Mononuclear cell (primary cell): Measurements from ENCODE around the gene SDK1. TPM values are rescaled to one million over a fixed set of nuclear protein-coding genes. Genes with fewer than 3 reads are reported as not detected.

Experiments
- H3K27me3 ChIP-seq: 2 replicates; pipeline ENCODE4 v1.6.0; 2011; ENCODE audit warnings: low read length, control low read depth; ENCODE audit not compliant: insufficient read depth
- H3K4me1 ChIP-seq: 2 replicates; pipeline ENCODE4 v1.5.1; 2011; ENCODE audit warnings: mild to moderate bottlenecking, low read length, control low read depth; ENCODE audit not compliant: insufficient read depth
- H3K4me3 ChIP-seq: 2 replicates; pipeline ENCODE4 v1.5.1; 2011; ENCODE audit warnings: mild to moderate bottlenecking, low read length, moderate library complexity
- H3K9me3 ChIP-seq: 2 replicates; pipeline ENCODE4 v1.5.1; 2011; ENCODE audit warnings: low read depth, mild to moderate bottlenecking, control low read depth, low read length
- total RNA-seq: library from RNA; depleted of rRNA; stranded (reverse); fragments of >200 nt; gene quantifications from one replicate; pipeline ENCODE4 v1.2.3, GENCODE V29; 2012

Gene SDK1
- total RNA-seq, 1 donor, result 0.31 TPM

GRCh38 chr7:3592401-3593134 is 291.5 kb downstream of the SDK1 start:
- Histone ChIP-seq H3K4me3 (no peak overlapping the region), H3K27me3 (no peaks in the 10 kb centered on the region), H3K4me1 (no peaks in the 10 kb centered on the region), H3K9me3 (no peaks in the 10 kb centered on the region)

DNA sequence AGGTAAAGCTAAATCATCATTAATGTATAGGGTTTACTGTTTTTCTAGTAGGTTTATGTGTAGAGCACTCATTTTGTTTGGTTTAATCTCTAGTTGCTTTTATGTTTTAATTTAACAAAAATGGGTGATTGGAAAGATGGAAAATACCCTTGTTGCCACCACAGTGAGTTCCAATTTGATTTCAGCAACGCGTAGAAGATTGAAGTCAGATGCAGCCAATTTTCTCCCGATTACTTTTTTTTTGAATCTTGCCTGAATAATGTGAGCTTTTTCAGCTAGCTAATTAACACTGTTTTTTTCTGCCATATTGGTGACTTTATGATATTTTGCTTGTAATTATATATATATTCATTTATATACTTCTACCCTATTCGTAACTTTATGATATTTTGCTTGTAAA is 293.8 kb downstream of the SDK1 start:
- Histone ChIP-seq H3K4me3 (no peak overlapping the region), H3K4me1 (no peaks in the 10 kb centered on the region), H3K27me3 (no peaks in the 10 kb centered on the region), H3K9me3 (no peaks in the 10 kb centered on the region)

DNA sequence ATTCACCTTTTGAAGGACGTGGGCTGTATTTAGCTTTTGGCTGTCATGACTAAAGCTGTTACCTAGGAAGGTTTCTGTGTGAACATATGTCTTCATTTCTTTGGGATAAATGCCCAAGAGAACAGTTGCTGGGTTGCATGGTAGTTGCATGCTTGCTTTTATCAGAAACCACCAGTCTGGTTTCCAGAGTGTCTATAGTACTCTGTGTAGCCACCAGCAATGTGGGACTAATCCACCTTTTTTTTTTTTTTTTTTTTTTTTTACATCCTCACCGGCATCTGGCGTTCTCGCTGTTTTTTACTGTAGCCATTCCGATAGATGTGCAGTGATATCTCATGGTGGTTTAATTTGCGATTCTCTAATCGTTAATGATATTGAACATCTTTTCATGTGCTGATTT is 297.8 kb downstream of the SDK1 start:
- Histone ChIP-seq H3K4me3 (no peak overlapping the region), H3K9me3 (no peaks in the 10 kb centered on the region), H3K27me3 (no peaks in the 10 kb centered on the region), H3K4me1 (no peaks in the 10 kb centered on the region)

DNA sequence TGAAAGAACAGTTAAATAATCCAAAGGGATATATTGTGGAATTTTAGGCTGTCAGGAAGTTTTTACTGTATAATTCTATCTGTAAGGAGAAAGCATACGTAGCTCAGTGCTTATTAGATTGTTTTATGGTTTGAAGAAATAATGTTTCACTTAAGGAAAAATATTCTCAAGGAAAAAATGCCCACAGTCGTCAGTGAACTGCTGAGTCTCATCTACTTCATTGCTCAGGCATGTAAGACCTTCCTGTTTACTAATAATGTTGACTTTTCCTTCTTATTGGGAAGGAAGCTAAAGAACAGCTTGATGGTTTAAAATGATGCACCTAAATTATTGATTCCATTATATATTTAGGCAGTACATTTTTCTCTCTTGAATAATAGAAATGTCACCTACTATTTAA is 304.2 kb downstream of the SDK1 start:
- H3K4me3 ChIP-seq, result no peak overlapping the region

GRCh38 chr7:3606436-3606835 is 305.4 kb downstream of the SDK1 start:
- Histone ChIP-seq H3K4me3 (no peak overlapping the region), H3K4me1 (no peaks in the 10 kb centered on the region), H3K9me3 (no peaks in the 10 kb centered on the region), H3K27me3 (no peaks in the 10 kb centered on the region)

More for the DNA sequence above, 304.2 kb downstream of the SDK1 start:
- H3K9me3 ChIP-seq, result no peaks in the 10 kb centered on the region
- no peaks in the 10 kb centered on the region for H3K27me3 ChIP-seq
- H3K4me1 ChIP-seq, result no peaks in the 10 kb centered on the region

DNA sequence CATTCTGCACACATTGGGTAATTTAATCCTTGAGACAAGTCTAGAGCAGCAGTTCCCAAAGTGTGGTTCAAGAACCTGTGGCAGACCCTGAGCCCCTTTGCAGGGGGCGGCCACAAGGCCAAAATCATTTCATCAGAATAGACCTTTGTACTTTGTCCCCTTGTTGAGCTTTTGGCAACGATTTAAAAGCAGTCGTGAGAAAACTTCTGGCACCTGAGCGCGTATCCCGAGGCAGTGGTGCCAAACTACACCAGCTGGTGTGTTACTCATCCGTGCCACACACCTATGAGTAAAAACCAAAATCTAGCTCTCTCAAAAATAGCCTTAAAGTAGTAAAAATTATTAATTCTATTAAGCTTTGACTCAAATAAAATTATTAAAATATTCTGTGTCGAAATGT is 306.8 kb downstream of the SDK1 start:
- H3K4me1 ChIP-seq, result no peaks in the 10 kb centered on the region
- H3K9me3 ChIP-seq, result no peaks in the 10 kb centered on the region
- H3K27me3 ChIP-seq, result no peaks in the 10 kb centered on the region
- no peak overlapping the region for H3K4me3 ChIP-seq

DNA sequence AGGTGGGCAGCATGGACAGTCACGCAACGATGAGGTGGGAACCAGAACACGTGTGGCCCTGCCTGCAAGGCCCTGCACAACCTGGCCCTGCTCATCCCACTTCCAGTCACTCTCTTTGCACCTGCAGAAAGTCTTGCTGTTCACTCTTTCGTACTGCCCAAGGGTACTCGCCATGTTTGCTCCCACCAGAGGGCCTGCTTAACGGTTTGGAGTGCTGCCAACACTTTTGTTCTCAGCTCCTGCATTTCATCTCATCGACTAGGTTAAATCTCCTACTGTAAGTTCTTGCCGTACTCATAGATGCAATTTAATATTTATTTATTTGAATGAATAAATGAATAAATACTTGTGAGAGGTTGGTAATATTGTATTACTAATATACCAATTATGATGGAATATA is 315.3 kb downstream of the SDK1 start:
- H3K4me1 ChIP-seq, result no peaks in the 10 kb centered on the region
- H3K9me3 ChIP-seq, result no peaks in the 10 kb centered on the region
- H3K4me3 ChIP-seq, result no peak overlapping the region
- H3K27me3 ChIP-seq, result no peaks in the 10 kb centered on the region

DNA sequence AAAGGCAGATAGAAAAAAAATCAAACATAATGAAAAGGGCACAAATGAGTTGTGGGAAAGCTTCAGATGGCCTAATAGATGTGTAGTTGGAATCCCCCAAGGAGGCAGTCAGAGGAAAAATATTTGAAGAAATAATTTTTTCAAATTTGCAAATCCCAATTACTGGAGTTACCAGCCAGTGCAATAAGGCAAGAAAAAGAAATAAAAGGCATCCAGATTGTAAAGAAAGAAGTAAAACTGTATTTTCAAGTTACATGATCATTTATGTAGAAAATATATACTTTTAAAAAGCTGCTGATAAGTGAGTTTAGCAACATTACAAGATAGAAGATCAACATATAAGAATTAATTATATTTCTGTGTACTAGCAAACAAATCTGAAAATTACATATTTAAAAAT is 329.0 kb downstream of the SDK1 start:
- no peaks in the 10 kb centered on the region for H3K9me3 ChIP-seq
- no peaks in the 10 kb centered on the region for H3K27me3 ChIP-seq
- no peak overlapping the region for H3K4me3 ChIP-seq
- no peaks in the 10 kb centered on the region for H3K4me1 ChIP-seq

- Histone ChIP-seq H3K9me3 (no peaks in the 10 kb centered on the region), H3K4me3 (no peak overlapping the region), H3K27me3 (no peaks in the 10 kb centered on the region), H3K4me1 (no peaks in the 10 kb centered on the region)
Observed at GRCh38 chr7:3634396-3634795, 333.3 kb downstream of the SDK1 start.

GRCh38 chr7:3636131-3636860 is 335.2 kb downstream of the SDK1 start:
- no peaks in the 10 kb centered on the region for H3K4me1 ChIP-seq
- H3K9me3 ChIP-seq, result no peaks in the 10 kb centered on the region
- H3K4me3 ChIP-seq, result no peak overlapping the region
- H3K27me3 ChIP-seq, result no peaks in the 10 kb centered on the region

GRCh38 chr7:3639253-3639652 is 338.2 kb downstream of the SDK1 start:
- no peak overlapping the region for H3K4me3 ChIP-seq
- H3K27me3 ChIP-seq, result no peaks in the 10 kb centered on the region
- H3K4me1 ChIP-seq, result no peaks in the 10 kb centered on the region
- H3K9me3 ChIP-seq, result no peaks in the 10 kb centered on the region

- H3K4me1 ChIP-seq, result no peaks in the 10 kb centered on the region
- no peaks in the 10 kb centered on the region for H3K27me3 ChIP-seq
- H3K4me3 ChIP-seq, result no peak overlapping the region
- H3K9me3 ChIP-seq, result no peaks in the 10 kb centered on the region
Observed at GRCh38 chr7:3641582-3641981, 340.5 kb downstream of the SDK1 start.

DNA sequence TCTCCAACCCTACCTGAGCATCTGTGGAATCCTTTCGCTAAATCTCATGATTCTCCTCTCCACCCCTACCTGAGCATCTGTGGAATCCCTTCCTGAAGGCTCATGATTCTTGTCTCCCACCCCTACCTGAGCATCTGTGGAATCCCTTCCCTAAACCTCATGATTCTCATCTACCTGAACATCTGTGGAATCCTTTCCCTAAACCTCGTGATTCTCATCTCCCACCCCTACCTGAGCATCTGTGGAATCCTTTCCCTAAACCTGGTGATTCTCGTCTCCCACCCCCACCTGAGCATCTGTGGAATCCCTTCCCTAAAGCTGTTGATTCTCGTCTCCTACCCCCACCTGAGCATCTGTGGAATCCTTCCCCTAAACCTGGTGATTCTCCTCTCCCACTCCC is 342.0 kb downstream of the SDK1 start:
- no peak overlapping the region for H3K4me3 ChIP-seq
- H3K27me3 ChIP-seq, result no peaks in the 10 kb centered on the region
- no peaks in the 10 kb centered on the region for H3K9me3 ChIP-seq
- no peaks in the 10 kb centered on the region for H3K4me1 ChIP-seq

GRCh38 chr7:3648276-3648675 is 347.2 kb downstream of the SDK1 start:
- H3K4me3 ChIP-seq, result no peak overlapping the region
- no peaks in the 10 kb centered on the region for H3K9me3 ChIP-seq
- H3K27me3 ChIP-seq, result no peaks in the 10 kb centered on the region
- no peaks in the 10 kb centered on the region for H3K4me1 ChIP-seq

GRCh38 chr7:3649250-3649649 is 348.2 kb downstream of the SDK1 start:
- Histone ChIP-seq H3K27me3 (no peaks in the 10 kb centered on the region), H3K4me1 (no peaks in the 10 kb centered on the region), H3K9me3 (no peaks in the 10 kb centered on the region), H3K4me3 (no peak overlapping the region)
